AG04449 (cell line): Measurements from ENCODE around the gene DLGAP1.

Source experiments
- CTCF ChIA-PET: fragments of 350-600 bp; formaldehyde crosslinking; extraction: SDS; loops from one replicate; lab custom pipeline; 2021; ENCODE audit warnings: antibody characterized with exemption; lab: Yijun Ruan, JAX
- POLR2A ChIA-PET: fragments of 400-600, 350-600 bp; formaldehyde crosslinking; extraction: SDS; loops from one replicate; lab custom pipeline; 2020; ENCODE audit warnings: antibody characterized with exemption, inconsistent platforms; lab: Yijun Ruan, JAX
- DNase-seq: peaks from one replicate; pipeline ENCODE4 v3.0.0-alpha.2; 2010; ENCODE audit warnings: low read depth, low spot score
- H3K4me3 ChIP-seq: 2 replicates; pipeline ENCODE4 v1.5.1; 2011; ENCODE audit warnings: low read depth, mild to moderate bottlenecking, control low read depth, low read length
- TF ChIP-seq, protein P1 (sequence below): IDR thresholded peaks from one replicate; pipeline ENCODE4 v1.5.1; 2011; ENCODE audit warnings: mild to moderate bottlenecking, moderate library complexity, low read length, control low read depth, inconsistent platforms; ENCODE audit not compliant: insufficient read depth; ENCODE audit errors: missing control alignments

DLGAP1 gene

DNA sequence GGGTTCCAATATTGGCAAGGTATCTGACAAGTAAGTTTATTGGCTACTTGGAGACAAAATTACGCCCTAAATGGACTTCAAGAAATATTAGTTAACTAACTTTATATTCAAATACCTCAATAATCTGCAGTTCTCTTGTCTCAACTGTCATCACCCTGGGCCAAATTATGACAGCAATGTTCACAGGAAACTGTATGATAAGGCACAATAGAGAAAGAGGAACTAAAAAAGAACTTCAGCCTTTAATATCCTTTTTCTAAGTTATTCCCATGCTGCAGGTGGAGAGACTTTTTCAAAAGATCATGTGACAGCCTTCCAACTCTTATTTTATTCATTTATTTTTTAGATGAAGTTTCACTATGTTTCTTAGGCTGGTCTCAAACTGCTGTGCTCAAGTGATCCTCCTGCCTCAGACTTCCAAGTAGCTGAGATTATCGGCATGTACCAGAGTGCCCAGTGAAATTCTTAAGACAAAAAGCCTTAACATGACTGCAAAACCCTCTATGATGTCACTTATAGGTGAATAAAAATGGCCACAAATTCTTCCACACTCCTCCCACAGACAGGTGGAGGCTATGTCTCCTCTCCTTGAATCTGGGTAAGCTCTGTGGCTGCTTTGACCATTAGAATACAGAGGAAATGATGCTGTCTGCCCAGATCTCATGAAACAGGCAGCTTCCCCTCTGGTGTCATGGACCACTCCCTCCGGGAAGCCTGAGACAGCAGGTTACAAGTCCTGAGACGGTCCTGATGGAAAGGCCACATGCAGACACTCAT is 794.2 kb downstream of the DLGAP1 start:
- ChIA-PET POLR2A (no interaction called here), CTCF (interaction anchor here (1.5 to 8.5 kb wide), 3 partner anchors 8 to 67 kb away, joined by 3 to 102 read pairs (median 5); no protein-coding TSS in a partner anchor)
- TF ChIP-seq, protein P1, sequence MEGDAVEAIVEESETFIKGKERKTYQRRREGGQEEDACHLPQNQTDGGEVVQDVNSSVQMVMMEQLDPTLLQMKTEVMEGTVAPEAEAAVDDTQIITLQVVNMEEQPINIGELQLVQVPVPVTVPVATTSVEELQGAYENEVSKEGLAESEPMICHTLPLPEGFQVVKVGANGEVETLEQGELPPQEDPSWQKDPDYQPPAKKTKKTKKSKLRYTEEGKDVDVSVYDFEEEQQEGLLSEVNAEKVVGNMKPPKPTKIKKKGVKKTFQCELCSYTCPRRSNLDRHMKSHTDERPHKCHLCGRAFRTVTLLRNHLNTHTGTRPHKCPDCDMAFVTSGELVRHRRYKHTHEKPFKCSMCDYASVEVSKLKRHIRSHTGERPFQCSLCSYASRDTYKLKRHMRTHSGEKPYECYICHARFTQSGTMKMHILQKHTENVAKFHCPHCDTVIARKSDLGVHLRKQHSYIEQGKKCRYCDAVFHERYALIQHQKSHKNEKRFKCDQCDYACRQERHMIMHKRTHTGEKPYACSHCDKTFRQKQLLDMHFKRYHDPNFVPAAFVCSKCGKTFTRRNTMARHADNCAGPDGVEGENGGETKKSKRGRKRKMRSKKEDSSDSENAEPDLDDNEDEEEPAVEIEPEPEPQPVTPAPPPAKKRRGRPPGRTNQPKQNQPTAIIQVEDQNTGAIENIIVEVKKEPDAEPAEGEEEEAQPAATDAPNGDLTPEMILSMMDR = no peak
- DNase-seq = no peak
- H3K4me3 ChIP-seq = no peak overlapping the region

DNA sequence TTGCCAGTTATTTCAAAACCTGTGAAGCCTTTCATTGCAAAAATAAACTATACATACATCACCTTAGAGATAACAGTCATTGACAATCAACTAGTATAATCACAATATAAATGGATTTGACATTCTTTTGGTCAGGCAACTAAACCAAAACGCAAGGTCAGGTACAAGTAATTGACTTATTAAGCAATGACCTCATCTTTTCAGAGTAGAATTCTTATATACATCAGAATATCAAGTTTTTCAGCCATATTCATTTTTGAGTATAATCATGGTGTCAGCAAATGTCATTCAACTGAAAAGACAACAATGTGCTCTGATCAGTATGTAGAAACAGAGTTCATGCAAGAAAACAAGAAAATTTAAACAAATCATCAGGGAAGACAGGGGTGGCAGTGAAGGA is 796.6 kb downstream of the DLGAP1 start:
- POLR2A ChIA-PET = no interaction called here
- no peak for DNase-seq
- CTCF ChIA-PET = interaction anchor here (1.3 to 8.5 kb wide), 3 partner anchors 8 to 65 kb away, joined by 3 to 102 read pairs (median 7); no protein-coding TSS in a partner anchor
- TF ChIP-seq, protein P1 = no peak
- no peak overlapping the region for H3K4me3 ChIP-seq

DNA sequence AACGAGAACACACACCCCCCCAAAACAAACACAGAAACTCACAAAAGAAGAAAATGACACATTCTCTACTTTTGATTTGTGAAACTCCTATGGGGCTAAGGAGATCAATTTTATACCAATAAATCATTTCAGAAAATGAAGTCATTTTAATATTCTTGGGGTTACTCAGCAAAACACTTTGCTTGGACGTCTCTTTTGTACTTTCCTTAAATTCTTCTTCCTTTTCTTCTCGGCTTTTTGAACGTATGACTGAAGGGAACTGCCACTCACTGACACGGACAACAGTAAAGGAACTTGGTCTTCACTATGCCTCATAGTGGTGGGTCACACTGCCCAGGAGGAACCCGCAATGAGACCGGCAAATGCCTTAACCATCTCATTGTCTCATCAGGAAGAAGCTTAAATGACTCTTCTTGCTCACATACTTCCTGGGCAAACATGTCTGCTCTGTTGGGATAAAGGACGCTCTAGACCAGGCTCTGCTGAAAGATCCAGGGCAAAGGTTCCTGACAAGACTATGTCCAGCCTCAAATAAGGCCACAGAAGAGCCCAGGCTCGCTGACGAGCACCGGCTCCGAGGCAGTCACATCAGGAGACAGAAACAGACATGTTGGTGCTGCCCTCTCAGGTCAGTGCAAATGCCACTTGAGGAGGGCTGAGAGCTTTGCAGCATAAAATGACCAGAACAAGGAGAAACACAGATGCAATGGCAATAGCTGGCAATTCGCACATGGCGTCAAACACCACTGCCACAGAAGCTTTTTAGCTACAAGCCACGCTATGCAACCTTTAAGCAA is 799.7 kb downstream of the DLGAP1 start:
- no peak overlapping the region for H3K4me3 ChIP-seq
- ChIA-PET CTCF (interaction anchor here (1.0 kb wide), 2 partner anchors 9 to 10 kb away, joined by 3 to 7 read pairs; no protein-coding TSS in a partner anchor), POLR2A (no interaction called here)
- TF ChIP-seq, protein P1 = no peak
- DNase-seq = no peak

DNA sequence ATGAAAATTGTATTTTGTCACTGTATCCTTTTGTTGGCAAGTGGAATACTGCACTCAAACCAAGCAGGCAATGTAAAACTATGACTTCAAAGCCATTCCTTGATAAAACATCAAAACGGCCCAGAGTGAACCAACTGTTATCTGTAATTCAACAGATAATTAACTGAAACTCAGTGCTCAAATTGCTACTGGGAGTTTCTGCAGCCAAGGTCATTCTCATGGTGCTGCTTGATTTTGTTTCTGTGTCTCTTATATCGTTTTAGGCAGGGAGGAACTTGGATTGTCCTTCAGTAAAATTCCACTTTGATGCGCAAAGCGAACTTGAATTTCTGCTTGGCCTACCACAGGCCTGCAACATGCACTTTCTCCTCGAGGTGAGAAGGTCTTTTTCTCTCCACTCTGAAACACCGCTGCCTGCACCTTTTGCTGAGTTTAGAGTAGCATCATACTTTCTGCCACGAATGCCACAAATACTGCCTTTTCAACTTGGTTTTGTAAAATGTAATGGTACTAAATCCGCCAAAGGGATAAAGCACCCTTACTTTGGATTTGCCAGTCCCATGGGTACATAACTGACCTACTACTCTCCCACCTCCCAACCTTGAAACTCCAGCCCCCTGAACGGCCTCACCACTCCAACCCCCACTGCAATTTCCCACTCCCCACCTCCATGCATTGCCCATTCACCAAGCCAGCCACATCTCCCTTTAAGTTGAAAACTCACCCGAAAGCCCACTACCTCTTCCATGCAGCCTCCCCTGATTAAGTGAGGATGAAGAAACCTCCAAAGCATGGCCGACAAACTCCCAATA is 800.5 kb downstream of the DLGAP1 start:
- no peak for DNase-seq
- POLR2A ChIA-PET = no interaction called here
- TF ChIP-seq, protein P1 = no peak
- CTCF ChIA-PET = interaction anchor here (1.0 to 3.6 kb wide), 2 partner anchors 8 to 11 kb away, joined by 3 to 29 read pairs; no protein-coding TSS in a partner anchor
- H3K4me3 ChIP-seq = no peak overlapping the region

DNA sequence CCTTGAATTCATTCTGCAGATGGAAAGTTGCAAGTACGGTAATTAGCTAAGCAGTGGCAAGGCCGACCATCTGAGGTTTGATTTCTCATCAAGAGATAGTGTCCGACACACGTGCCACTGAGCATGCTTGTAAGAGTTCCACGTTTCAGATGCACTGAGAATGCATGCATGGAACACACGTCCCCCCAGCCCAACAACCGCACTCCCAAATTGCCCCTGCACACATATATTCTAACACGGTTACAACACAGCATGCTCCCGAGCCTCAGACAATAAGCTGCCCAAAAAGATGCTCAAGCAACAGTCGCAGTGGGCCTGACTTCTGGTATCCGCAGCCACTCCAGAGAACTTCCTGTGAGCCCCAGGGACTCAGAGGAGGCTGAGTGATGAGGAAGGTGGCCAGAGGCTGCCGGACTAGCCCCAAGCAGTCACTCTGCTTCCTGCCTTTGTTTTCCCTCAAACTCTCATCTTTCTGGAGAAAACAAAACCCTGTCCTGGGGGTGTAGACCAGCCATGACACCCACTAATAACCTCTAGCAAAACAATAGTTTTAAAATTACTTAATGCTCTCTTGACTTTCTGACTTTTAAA is 801.2 kb downstream of the DLGAP1 start:
- H3K4me3 ChIP-seq = no peak overlapping the region
- ChIA-PET CTCF (interaction anchor here (1.0 to 3.6 kb wide), 6 partner anchors 8 to 216 kb away, joined by 3 to 29 read pairs (median 5); no protein-coding TSS in a partner anchor), POLR2A (no interaction called here)
- no peak for DNase-seq
- TF ChIP-seq, protein P1 = no peak
